CD4-positive, alpha-beta T cell (primary cell): Measurements from ENCODE around the gene VPS37C. TPM values are rescaled to one million over a fixed set of nuclear protein-coding genes. Genes with fewer than 3 reads are reported as not detected.

ENCODE experiments used
- ATAC-seq: fragments of 200-7000 bp; cut with Tn5 transposase; one replicate; pipeline ENCODE4 v1.10.0; 2022; ENCODE audit warnings: mild to moderate bottlenecking; ENCODE audit not compliant: poor library complexity
- CTCF ChIA-PET: fragments of 350-600 bp; sonication (Branson Sonifier 250); formaldehyde crosslinking; loops from one replicate; lab custom pipeline; 2021; ENCODE audit warnings: antibody characterized with exemption, inconsistent platforms; lab: Charles Lee
- POLR2A ChIA-PET: fragments of 350-600 bp; sonication (Branson Sonifier 250); formaldehyde crosslinking; loops from one replicate; lab custom pipeline; 2021; ENCODE audit warnings: antibody characterized with exemption, inconsistent platforms; lab: Charles Lee
- DNase-seq, 14 experiments: peaks; one replicate each; pipeline ENCODE4 v3.0.0-alpha.2; 2013 to 2020; ENCODE audit warnings: mixed read lengths in 2 of 14
- H3K27ac ChIP-seq, 2 donors: one replicate each; pipeline versions ENCODE4 v1.5.1 to v1.7.0; 2013; ENCODE audit warnings: low read length in 2 of 2, low read depth in 1 of 2, mild to moderate bottlenecking in 1 of 2
- H3K27me3 ChIP-seq, 2 experiments: 1 replicate in 1 of 2; 2 replicates in 1 of 2; pipeline versions ENCODE4 v1.6.1 to v1.7.0; 2013; ENCODE audit warnings: low read length in 2 of 2, control low read depth in 1 of 2, mild to moderate bottlenecking in 1 of 2, moderate library complexity in 1 of 2; ENCODE audit not compliant: insufficient read depth in 2 of 2, control insufficient read depth in 1 of 2
- H3K36me3 ChIP-seq: one replicate; pipeline ENCODE4 v1.6.1; 2013; ENCODE audit warnings: low read length, control low read depth; ENCODE audit not compliant: insufficient read depth
- H3K4me1 ChIP-seq: one replicate; pipeline ENCODE4 v1.6.1; 2013; ENCODE audit warnings: low read length, control low read depth; ENCODE audit not compliant: insufficient read depth
- H3K4me3 ChIP-seq: one replicate; pipeline ENCODE4 v1.5.1; 2013; ENCODE audit warnings: mild to moderate bottlenecking, low read length, moderate library complexity
- H3K9me3 ChIP-seq, 2 experiments: 1 replicate in 1 of 2; 2 replicates in 1 of 2; pipeline versions ENCODE4 v1.6.1 to v1.7.0; 2013; ENCODE audit warnings: low read length in 2 of 2, mild to moderate bottlenecking in 2 of 2, control low read depth in 1 of 2, moderate library complexity in 1 of 2; ENCODE audit not compliant: control insufficient read depth in 1 of 2, insufficient read depth in 1 of 2
- H3K27ac Mint-ChIP-seq: one replicate; pipeline ENCODE4 v1.8.0; 2020; ENCODE audit warnings: mixed read lengths
- H3K27me3 Mint-ChIP-seq: one replicate; pipeline ENCODE4 v1.8.0; 2021; ENCODE audit warnings: mixed read lengths
- H3K36me3 Mint-ChIP-seq: one replicate; pipeline ENCODE4 v1.8.0; 2021; ENCODE audit warnings: low read depth, mixed read lengths
- H3K4me1 Mint-ChIP-seq: one replicate; pipeline ENCODE4 v1.8.0; 2021; ENCODE audit warnings: low read depth, mixed read lengths
- H3K4me3 Mint-ChIP-seq: one replicate; pipeline ENCODE4 v1.8.0; 2020; ENCODE audit warnings: mild to moderate bottlenecking, mixed read lengths
- H3K9me3 Mint-ChIP-seq: one replicate; pipeline ENCODE4 v1.8.0; 2020; ENCODE audit warnings: mixed read lengths
- CTCF ChIP-seq: fragments of 200-600 bp; IDR thresholded peaks from one replicate; pipeline ENCODE4 v1.8.0; 2022; ENCODE audit warnings: antibody characterized with exemption, mild to moderate bottlenecking
- intact Hi-C, 2 experiments: fragments of 100-400 bp; cut with DNase I in 1 of 2; cut with micrococcal nuclease in 1 of 2; formaldehyde crosslinking; loops; one replicate each; pipeline versions ENCODE4 v1.15.1 to v1.9.0; 2023 to 2025; cut with DNase I, micrococcal nuclease
- total RNA-seq, 174 experiments: library from RNA in 2 of 174; stranded (reverse) in 2 of 174; gene quantifications; one replicate each; pipeline ENCODE4 v1.2.3 and lab custom pipeline; 2021 to 2026

VPS37C gene
- total RNA-seq, 2 experiments from 2014 or later: 1.8 to 2.0 TPM

- H3K27me3 Mint-ChIP-seq: no peaks in the 10 kb centered on the region
- H3K4me1 Mint-ChIP-seq: peaks cover 39% of the 10 kb centered on the region
- CTCF ChIA-PET: interaction anchor here (0.6 to 4.1 kb wide), 20 partner anchors 9 to 299 kb away, joined by 3 to 17 read pairs (median 4); no protein-coding TSS in a partner anchor
- no peak overlapping the region for H3K4me3 ChIP-seq
- intact Hi-C loops: loop anchor here (1.0 to 5.0 kb wide), 7 partner anchors 47 to 299 kb away; no protein-coding TSS in a partner anchor
- H3K27me3 ChIP-seq: no peaks in the 10 kb centered on the region
- H3K27ac Mint-ChIP-seq: peak overlapping the region; percentile 50
- peak; percentile 86 to 94 (median 88) for DNase-seq
- peaks cover 36% of the 10 kb centered on the region for H3K36me3 ChIP-seq
- ATAC-seq: peak; percentile 84
- H3K27ac ChIP-seq: peak overlapping the region; percentile 29 to 50
- H3K4me3 Mint-ChIP-seq: peak overlapping the region; percentile 52
- no peaks in the 10 kb centered on the region for H3K9me3 ChIP-seq
- H3K4me1 ChIP-seq: peaks cover 25% of the 10 kb centered on the region
- H3K9me3 Mint-ChIP-seq: no peaks in the 10 kb centered on the region
- POLR2A ChIA-PET: interaction anchor here (0.6 to 2.9 kb wide), 22 partner anchors 10 to 151 kb away, joined by 3 to 19 read pairs (median 4); partner anchors contain the start of gene CD5
- peak; percentile 99 for TF ChIP-seq CTCF
- peaks cover 57% of the 10 kb centered on the region for H3K36me3 Mint-ChIP-seq
These were observed 31.3 kb downstream of the VPS37C start for GRCh38 chr11:61129639-61130523.

- H3K27me3 ChIP-seq: no peaks in the 10 kb centered on the region
- no peak for TF ChIP-seq CTCF
- peak overlapping the region; percentile 36 for H3K4me3 Mint-ChIP-seq
- H3K4me1 Mint-ChIP-seq: peaks cover 46% of the 10 kb centered on the region
- no peaks in the 10 kb centered on the region for H3K9me3 ChIP-seq
- ATAC-seq: peak; percentile 7
- H3K27ac Mint-ChIP-seq: peak overlapping the region; percentile 50
- H3K4me1 ChIP-seq: peaks cover 25% of the 10 kb centered on the region
- CTCF ChIA-PET: interaction anchor here (0.6 to 4.1 kb wide), 17 partner anchors 8 to 298 kb away, joined by 3 to 17 read pairs (median 4); no protein-coding TSS in a partner anchor
- no peaks in the 10 kb centered on the region for H3K9me3 Mint-ChIP-seq
- H3K36me3 ChIP-seq: peaks cover 44% of the 10 kb centered on the region
- peaks cover 57% of the 10 kb centered on the region for H3K36me3 Mint-ChIP-seq
- peak in 1 of 14 experiments; percentile 14 for DNase-seq
- H3K27ac ChIP-seq: peak overlapping the region; percentile 29 to 50
- intact Hi-C loops: loop anchor here (1.0 to 5.0 kb wide), 7 partner anchors 46 to 298 kb away; no protein-coding TSS in a partner anchor
- no peak overlapping the region for H3K4me3 ChIP-seq
- POLR2A ChIA-PET: interaction anchor here (0.6 to 2.9 kb wide), 27 partner anchors 10 to 299 kb away, joined by 3 to 19 read pairs (median 4); partner anchors contain the start of genes CD5 and TMEM109
- no peaks in the 10 kb centered on the region for H3K27me3 Mint-ChIP-seq
These were observed 32.1 kb downstream of the VPS37C start for GRCh38 chr11:61128947-61129638.

- Histone ChIP-seq H3K4me1 (peaks cover 32% of the 10 kb centered on the region), H3K36me3 (peaks cover 48% of the 10 kb centered on the region), H3K27me3 (no peaks in the 10 kb centered on the region), H3K27ac (no peak overlapping the region), H3K9me3 (no peaks in the 10 kb centered on the region), H3K4me3 (no peak overlapping the region)
- H3K27me3 Mint-ChIP-seq: no peaks in the 10 kb centered on the region
- ChIA-PET POLR2A (interaction anchor here (0.9 to 2.9 kb wide), 14 partner anchors 9 to 298 kb away, joined by 3 to 19 read pairs (median 4); no protein-coding TSS in a partner anchor), CTCF (interaction anchor here (1.2 to 4.1 kb wide), 4 partner anchors 44 to 85 kb away, joined by 5 to 17 read pairs (median 10); no protein-coding TSS in a partner anchor)
- ATAC-seq: no peak
- H3K4me3 Mint-ChIP-seq: peak overlapping the region; percentile 32
- no peak for DNase-seq
- intact Hi-C loops: loop anchor here (2.0 to 5.0 kb wide), 3 partner anchors 45 to 215 kb away; no protein-coding TSS in a partner anchor
- TF ChIP-seq CTCF: no peak
- H3K4me1 Mint-ChIP-seq: peaks cover 50% of the 10 kb centered on the region
- no peaks in the 10 kb centered on the region for H3K9me3 Mint-ChIP-seq
- H3K36me3 Mint-ChIP-seq: peaks cover 64% of the 10 kb centered on the region
- peak overlapping the region; percentile 50 for H3K27ac Mint-ChIP-seq
These were observed 33.2 kb downstream of the VPS37C start for GRCh38 chr11:61127991-61128390.
